ENCODE results near the gene RASA3.

The RASA3 gene

GRCh38 chr13:114097893-114098688 lies 34.3 kb downstream of the RASA3 start:
- no peak for DNase-seq

GRCh38 chr13:114097212-114097892 lies 35.1 kb downstream of the RASA3 start:
- DNase-seq, result peak; percentile 10 to 39

GRCh38 chr13:114096811-114097211 lies 35.6 kb downstream of the RASA3 start:
- no peak for DNase-seq

GRCh38 chr13:114096031-114096485 lies 36.4 kb downstream of the RASA3 start:
- no peak for DNase-seq

- no peak for DNase-seq
Measured at GRCh38 chr13:114095486-114095885, 36.9 kb downstream of the RASA3 start.

- no peak for DNase-seq
Measured at GRCh38 chr13:114093118-114093517, 39.3 kb downstream of the RASA3 start.

GRCh38 chr13:114092468-114092867 lies 40.0 kb downstream of the RASA3 start:
- no peak for DNase-seq

- no peak for DNase-seq
Measured at GRCh38 chr13:114090476-114090875, 41.9 kb downstream of the RASA3 start.

GRCh38 chr13:114089751-114090400 lies 42.5 kb downstream of the RASA3 start:
- DNase-seq, result no peak

GRCh38 chr13:114089341-114089740 lies 43.1 kb downstream of the RASA3 start:
- DNase-seq, result no peak

GRCh38 chr13:114088863-114089262 lies 43.6 kb downstream of the RASA3 start:
- DNase-seq, result no peak

GRCh38 chr13:114088234-114088633 lies 44.2 kb downstream of the RASA3 start:
- DNase-seq, result no peak

- no peak for DNase-seq
Measured at GRCh38 chr13:114087430-114087829, 45.0 kb downstream of the RASA3 start.

- no peak for DNase-seq
Measured at GRCh38 chr13:114082849-114083645, 49.4 kb downstream of the RASA3 start.

- no peak for DNase-seq
Measured at GRCh38 chr13:114081761-114082681, 50.4 kb downstream of the RASA3 start.

GRCh38 chr13:114080739-114081561 lies 51.5 kb downstream of the RASA3 start:
- no peak for DNase-seq

GRCh38 chr13:114079601-114080536 lies 52.6 kb downstream of the RASA3 start:
- no peak for DNase-seq

GRCh38 chr13:114078461-114079451 lies 53.7 kb downstream of the RASA3 start:
- no peak for DNase-seq

All from NCI-H2081 (cell line).